DOHH2 (cell line): ENCODE data around the gene BRICD5.

Experiments used
- CTCF ChIP-seq: fragments of 200-600 bp; sonication (generic); IDR thresholded peaks from one replicate; pipeline ENCODE4 v1.5.1; 2014; ENCODE audit warnings: antibody characterized with exemption, mild to moderate bottlenecking, low read depth, low read length; ENCODE audit not compliant: poor library complexity, severe bottlenecking
- EZH2phosphoT487 ChIP-seq: fragments of 200-600 bp; sonication (generic); IDR thresholded peaks from 2 replicates; pipeline ENCODE4 v1.6.1; 2017; ENCODE audit warnings: borderline replicate concordance, mild to moderate bottlenecking, antibody characterized with exemption, low read length, moderate library complexity, mixed read lengths

- TF ChIP-seq CTCF: no peak
- TF ChIP-seq EZH2phosphoT487: no peak
Observed at GRCh38 chr16:2206420-2206779, 4.3 kb downstream of the BRICD5 start.
